ENCODE data around the gene SCG5.

The SCG5 gene

GRCh38 chr15:32657941-32658340 lies 16.4 kb downstream of the SCG5 start:
- FAIRE-seq: no peak
- DNase-seq (ENCODE audit: insufficient read length, low spot score): no peak

GRCh38 chr15:32659340-32660155 lies 18.0 kb downstream of the SCG5 start:
- FAIRE-seq: no peak

DNA sequence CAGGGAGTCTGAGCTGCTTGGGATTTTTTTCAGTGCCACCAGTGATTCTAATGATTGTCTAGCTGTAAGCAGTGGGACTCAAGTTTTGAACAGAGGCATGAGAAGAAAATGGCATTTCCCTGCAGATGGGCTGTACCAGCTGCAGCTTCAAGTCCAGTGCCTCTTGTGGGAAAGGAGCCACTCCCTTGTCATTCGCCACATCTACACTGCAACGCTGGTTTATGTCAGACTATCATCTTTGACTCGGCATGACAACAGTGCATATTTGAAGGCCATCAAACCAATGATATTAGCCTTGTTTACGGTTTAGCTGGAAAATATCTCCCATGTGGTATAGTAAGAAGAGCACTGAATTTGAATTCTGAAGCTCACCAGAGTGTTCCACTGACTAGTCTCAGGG lies 22.2 kb downstream of the SCG5 start:
- DNase-seq (ENCODE audit: insufficient read length, low spot score) (no peak), FAIRE-seq (no peak)

More at GRCh38 chr15:32659340-32660155, 18.0 kb downstream of the SCG5 start:
- DNase-seq (ENCODE audit: insufficient read length, low spot score): no peak

- DNase-seq (ENCODE audit: insufficient read length, low spot score) (no peak), FAIRE-seq (no peak)
These were observed 23.3 kb downstream of the SCG5 start for GRCh38 chr15:32664796-32665195.

DNA sequence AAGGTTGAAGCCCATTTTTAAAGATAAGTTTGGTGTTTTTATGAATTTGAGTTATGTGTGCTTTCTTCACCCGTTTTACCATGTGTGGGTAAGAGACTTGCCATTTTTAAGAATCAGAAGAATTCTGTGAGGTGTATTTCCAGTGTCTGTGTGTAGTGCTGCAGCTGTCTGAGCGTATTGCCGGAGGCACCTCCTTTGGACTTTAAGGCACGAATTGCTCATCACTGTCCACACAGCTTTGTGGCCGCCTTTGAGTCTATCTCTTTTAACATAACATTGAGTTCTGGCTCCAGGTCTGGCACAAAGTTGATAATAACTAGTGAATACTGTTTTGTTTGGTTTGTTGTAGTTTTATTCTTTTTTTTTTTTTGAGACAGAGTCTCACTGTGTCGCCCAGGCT lies 25.8 kb downstream of the SCG5 start:
- DNase-seq (ENCODE audit: insufficient read length, low spot score) (no peak), FAIRE-seq (no peak)

DNA sequence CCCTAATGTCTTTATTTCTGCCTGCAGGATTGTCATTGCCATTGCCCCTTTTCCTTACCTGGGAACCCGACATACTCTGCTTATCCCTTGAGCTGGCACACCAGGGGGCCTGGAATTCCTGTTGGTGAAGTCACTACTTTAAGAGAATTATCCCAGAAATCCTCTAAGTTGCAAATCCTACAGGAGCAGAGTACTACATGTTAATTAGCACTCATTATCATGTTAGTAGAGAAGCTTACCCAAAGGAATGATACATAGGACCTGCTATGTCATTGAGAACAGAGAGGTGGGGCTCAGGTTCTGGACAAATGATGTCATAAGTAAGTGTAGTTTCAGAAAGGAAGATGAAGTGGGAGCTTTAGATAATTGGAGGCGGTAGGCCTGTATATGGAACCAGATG lies 27.4 kb downstream of the SCG5 start:
- FAIRE-seq (no peak), DNase-seq (ENCODE audit: insufficient read length, low spot score) (no peak)

GRCh38 chr15:32669896-32670611 lies 28.5 kb downstream of the SCG5 start:
- DNase-seq (ENCODE audit: insufficient read length, low spot score): no peak
- no peak for FAIRE-seq

DNA sequence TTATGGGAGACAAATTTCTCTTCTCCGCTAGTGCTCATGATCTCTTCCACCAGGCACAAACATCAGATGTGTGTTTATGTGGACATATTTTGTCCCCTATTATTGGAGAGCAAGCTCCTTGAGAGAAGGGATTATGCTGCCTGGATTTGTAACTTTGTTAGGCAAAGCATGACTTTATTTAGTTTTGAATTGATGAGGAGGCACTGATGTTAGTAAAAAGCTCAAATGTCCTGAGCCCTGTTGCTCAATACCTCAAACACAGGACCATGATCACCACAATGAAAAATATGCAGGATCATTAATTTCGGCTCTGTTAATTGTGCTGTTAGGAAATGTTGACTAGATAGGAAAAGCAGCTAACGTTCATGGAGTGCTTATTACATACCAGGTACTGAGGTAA lies 29.1 kb downstream of the SCG5 start:
- DNase-seq (ENCODE audit: insufficient read length, low spot score) (no peak), FAIRE-seq (no peak)

DNA sequence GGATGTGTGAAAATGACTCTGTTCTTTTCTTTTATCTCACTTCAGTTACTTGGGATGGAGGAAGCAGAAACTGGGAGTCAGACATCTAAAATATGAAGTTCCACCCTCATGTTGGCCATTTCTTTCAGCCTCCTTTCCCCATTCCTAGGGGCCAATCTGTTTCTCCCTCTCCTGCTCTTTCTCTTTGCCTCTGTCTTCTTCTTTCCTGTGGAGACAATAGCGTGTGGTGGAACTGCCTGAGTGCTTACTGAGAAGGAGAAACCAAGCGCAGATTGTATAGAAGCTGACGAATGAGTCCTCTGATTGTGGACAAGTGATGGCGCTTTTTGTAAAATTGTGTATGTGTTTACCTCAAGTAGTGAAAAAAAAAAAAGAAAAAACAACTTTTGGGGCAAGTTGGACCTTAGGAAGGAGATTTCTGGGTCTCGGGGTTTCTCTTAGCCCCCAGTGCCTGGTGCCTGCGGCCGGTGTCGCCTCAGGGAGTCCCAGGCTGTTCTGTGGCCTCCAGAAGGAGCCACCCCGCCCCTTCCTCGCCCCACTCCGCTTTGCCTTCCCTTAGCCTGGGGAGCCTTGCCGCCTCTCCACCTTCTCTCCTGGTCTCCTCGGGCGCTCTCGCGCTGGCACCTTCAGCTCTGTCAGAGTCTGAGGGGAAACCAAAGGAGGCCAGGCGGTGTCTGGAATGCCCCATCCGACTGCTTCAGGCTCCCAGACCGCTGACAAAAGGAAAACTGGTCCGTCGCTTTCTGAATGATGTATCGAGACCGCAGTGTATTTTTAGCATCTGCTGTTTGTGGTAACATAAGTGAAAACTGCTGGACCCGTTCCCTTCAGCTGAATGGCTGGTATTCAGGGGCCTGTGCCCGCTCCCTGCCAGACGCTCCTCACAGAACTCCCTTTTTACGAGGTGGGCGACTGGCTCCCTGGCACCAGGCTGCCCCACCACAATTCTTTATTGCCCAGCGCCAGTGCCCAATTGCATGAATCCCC lies 30.1 kb downstream of the SCG5 start:
- FAIRE-seq: no peak
- no peak for DNase-seq (ENCODE audit: insufficient read length, low spot score)

GRCh38 chr15:32674681-32675080 lies 33.2 kb downstream of the SCG5 start:
- FAIRE-seq (no peak), DNase-seq (ENCODE audit: insufficient read length, low spot score) (no peak)

DNA sequence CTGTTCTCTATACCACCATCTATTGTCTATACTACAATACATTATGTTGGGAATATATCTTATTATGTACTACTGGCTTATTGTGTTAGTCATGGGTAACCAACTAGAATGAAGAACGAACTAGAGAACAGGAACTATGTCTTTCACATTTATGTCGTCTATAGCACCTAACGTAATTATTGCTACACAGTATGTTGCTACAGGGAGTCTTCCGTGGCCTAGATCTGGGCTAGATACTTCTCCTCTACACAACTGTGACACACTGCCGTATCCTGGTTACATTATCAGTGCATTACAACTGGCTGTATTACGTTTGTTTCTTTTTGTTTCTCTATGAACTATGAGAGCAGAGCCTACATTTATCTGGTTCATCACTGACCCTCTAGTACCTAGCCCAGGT lies 34.0 kb downstream of the SCG5 start:
- DNase-seq (ENCODE audit: insufficient read length, low spot score) (no peak), FAIRE-seq (no peak)

DNA sequence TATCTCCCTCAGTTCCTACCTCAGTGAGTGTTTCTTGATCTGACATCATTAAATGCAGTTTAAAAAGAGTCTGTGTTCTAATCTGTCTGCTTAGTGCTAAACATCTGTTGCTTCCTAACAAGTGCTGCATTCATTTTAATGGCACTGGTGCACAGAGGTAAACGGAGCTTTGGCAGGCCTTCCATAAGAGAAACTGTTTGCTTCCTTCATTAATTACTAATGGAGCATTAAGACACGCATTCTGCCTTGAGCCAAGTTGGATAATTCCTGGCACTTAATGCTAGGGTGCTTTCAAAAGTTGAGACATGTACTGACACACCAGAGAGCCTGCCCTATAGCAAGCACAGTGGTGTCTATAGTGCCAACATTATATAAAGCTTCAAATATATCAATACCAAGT lies 34.7 kb downstream of the SCG5 start:
- FAIRE-seq: no peak
- DNase-seq (ENCODE audit: insufficient read length, low spot score): no peak

- DNase-seq (ENCODE audit: insufficient read length, low spot score) (no peak), FAIRE-seq (no peak)
These were observed 35.8 kb downstream of the SCG5 start for GRCh38 chr15:32677238-32677750.

- FAIRE-seq (no peak), DNase-seq (ENCODE audit: insufficient read length, low spot score) (no peak)
These were observed 37.8 kb downstream of the SCG5 start for GRCh38 chr15:32679298-32679690.

- FAIRE-seq (no peak), DNase-seq (ENCODE audit: insufficient read length, low spot score) (no peak)
These were observed 41.1 kb downstream of the SCG5 start for GRCh38 chr15:32682569-32682968.

DNA sequence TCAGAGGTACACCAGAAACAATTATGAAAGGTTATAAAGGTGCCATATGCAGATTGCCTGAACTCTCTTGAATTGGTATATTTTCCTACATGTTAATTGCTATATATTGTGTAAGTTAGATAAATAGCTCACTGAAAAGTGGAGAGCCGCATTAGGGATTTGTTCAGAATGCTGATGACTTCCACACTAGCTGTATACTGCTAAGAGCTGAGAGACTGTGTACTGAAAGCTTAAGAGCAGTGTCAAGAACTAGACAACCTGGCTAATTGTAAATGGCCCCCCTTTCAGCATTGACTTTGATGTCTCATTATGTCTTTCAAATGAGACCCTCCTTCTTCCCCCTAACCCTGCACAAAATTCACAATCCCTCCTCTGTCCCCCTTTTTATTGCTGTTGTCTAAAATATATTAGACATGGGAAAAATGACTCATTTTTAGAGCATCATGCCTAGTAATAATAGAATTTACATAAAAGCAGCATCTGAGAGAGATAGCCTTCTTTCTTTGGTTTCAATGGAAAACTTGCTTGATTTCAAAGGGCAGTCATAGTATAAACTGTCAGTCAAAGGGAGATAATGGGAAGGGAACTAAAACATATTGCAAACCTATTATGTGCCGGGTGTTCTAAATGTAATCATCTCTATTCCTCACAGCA lies 41.6 kb downstream of the SCG5 start:
- FAIRE-seq: no peak
- DNase-seq (ENCODE audit: insufficient read length, low spot score): no peak

DNA sequence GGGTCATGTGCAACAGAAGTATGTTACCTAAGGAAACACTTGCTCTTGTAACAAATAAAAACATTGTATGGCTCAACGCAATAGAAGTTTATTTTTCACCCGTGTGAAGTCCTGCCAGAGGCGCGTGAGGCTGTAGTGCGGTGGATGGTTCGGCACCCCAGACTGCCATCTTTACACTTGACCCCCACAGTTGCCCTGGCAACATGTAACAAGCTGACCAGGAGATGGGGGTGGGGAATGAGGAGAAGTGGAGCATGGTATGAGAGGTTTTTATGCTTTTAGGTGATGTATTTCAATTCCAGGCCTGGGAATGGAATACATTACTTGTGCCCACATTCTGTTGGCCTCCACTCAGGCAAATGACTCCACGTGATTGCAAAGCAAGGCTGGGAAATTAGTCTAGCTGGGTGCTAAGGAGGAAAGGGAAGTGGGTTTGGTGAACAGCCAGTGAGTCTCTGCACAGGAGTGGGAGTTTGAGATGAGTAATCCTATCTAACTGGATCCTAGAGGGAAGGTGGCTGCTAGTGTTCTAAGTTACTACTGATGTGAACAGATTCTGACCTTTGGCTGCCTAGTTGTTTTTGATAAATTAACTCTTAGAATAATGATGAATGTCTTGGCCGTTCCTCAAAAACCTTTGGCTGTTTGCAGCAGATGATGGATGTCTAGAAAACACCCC lies 42.5 kb downstream of the SCG5 start:
- FAIRE-seq (no peak), DNase-seq (ENCODE audit: insufficient read length, low spot score) (no peak)

GRCh38 chr15:32685576-32685975 lies 44.1 kb downstream of the SCG5 start:
- no peak for DNase-seq (ENCODE audit: insufficient read length, low spot score)
- no peak for FAIRE-seq

GRCh38 chr15:32687556-32687955 lies 46.0 kb downstream of the SCG5 start:
- FAIRE-seq: no peak
- no peak for DNase-seq (ENCODE audit: insufficient read length, low spot score)

GRCh38 chr15:32688151-32688639 lies 46.7 kb downstream of the SCG5 start:
- no peak for DNase-seq (ENCODE audit: insufficient read length, low spot score)
- FAIRE-seq: no peak

All from GM19239 (cell line).